Jurkat, Clone E6-1 (cell line): Measurements from ENCODE around the gene TBATA. TPM values are rescaled to one million over a fixed set of nuclear protein-coding genes. Genes with fewer than 3 reads are reported as not detected.

Source experiments
- DNase-seq: peaks from one replicate; pipeline ENCODE4 v3.0.0-alpha.2; 2011; ENCODE audit warnings: low read depth, low spot score
- H3K4me3 ChIP-seq: 2 replicates; pipeline ENCODE4 v1.5.1; 2011; ENCODE audit warnings: mild to moderate bottlenecking, low read length, control low read depth, moderate library complexity
- polyA plus RNA-seq: library from polyadenylated mRNA; unstranded; fragments of >200 nt; gene quantifications from one replicate; pipeline ENCODE4 v1.2.1, GENCODE V29; 2012; ENCODE audit warnings: missing spikeins; ENCODE audit not compliant: insufficient read length, insufficient read depth

TBATA gene
- polyA plus RNA-seq = not detected

DNA sequence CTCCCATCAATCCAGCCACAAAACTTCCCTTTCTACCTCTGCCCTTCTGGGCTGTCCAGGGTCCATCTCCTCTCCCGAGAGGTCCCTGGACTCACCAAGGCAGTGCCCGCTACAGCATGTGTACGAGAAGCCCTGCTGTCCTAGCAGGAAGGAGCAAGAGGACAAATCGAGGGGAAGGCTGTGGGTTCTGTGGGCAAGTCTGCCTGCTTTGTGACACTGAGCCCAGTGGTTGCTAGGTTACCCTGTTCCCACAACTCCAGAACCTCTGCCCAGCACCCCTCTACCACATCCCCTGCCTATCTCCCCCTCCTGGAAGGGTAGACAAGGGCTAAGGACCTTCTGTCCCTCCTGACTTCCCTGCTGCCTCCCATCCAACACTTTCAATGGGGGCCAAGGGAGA, at the start of gene TBATA:
Gene TBATA, minus strand, starts transcription at position 188 of the 400 bp plus-strand sequence. CDS start 1,998 bp downstream, outside the sequence.
- DNase-seq = peak; percentile 45

GRCh38 chr10:70834441-70835151, 49.4 kb upstream of the TBATA start:
- no peak overlapping the region for H3K4me3 ChIP-seq
- DNase-seq = no peak

More for the DNA sequence above, at the start of gene TBATA:
- no peak within 1 kb of the TSS for H3K4me3 ChIP-seq

- no peak for DNase-seq
- H3K4me3 ChIP-seq = no peak overlapping the region
Measured at GRCh38 chr10:70834021-70834420, 48.8 kb upstream of the TBATA start.

- H3K4me3 ChIP-seq = no peak overlapping the region
- DNase-seq = no peak
Measured at GRCh38 chr10:70833601-70834000, 48.4 kb upstream of the TBATA start.

DNA sequence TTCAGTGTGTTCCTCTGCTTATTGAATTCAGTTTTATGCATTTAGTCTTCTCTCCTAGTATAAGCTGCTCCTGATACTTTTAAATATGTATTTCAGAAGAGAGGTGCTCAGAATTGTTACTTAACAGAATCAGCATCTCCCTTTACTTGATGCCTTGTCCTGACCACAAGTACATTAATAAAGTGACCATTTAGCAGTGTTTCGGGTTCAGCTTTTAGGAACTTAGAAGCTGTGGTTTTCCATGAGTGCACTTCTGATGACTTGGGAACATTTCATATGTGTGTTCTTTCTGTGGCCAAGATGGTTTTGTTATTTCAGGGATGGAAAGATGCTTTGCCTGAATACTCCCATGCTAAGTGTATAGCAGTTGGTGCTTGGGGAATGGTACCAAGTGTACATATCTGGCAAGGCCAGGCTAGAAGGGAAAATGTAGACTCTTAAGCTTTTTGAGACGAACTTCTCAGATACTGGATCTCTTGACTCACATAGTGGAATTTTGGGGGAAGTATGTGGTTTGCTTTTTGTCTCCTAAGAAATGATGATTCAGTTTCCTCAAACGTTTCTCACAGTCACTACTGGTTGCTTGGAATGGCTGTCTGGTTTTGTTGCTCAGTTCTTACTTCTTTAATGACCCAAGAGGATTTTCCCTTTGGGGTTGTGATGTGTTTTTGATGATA, 47.8 kb upstream of the TBATA start:
- H3K4me3 ChIP-seq = no peak overlapping the region
- DNase-seq = no peak

DNA sequence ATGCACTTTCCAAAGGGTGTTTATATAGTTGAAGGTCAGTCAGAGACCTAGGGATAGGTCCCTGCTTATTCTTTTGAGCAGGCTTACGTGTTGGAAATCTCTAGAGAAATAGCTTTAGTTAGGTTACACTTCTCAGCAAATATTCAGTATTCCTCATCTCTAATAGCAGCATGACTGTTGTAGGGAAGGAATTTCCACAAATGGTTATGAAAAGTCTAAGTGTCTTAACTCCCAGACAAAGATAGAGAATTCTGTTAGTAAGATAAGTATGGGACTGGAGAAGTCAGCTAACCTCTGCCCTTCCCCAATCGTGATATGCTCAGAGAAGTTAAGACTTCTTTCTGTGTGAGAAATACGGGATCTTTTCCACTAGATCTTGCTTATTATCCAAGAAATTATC, 47.0 kb upstream of the TBATA start:
- no peak overlapping the region for H3K4me3 ChIP-seq
- no peak for DNase-seq

DNA sequence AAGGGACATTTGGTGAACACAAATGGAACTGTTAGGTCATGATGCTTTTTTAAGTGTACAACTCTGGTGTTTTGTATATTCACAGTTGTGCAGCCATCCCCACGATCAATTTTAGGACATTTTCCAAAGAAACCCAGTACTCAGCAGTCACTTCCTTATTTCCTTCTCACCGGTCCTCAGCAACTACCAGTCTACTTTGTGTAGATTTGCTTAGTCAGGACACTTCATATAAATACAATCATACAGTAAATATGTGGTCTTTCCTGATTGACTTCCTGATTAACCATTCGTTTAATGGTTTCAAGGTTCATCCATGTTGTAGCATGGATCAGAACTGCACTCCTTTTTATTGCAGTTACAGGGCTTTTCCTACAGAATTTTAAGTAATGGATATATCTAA, 45.0 kb upstream of the TBATA start:
- DNase-seq = no peak
- no peak overlapping the region for H3K4me3 ChIP-seq

DNA sequence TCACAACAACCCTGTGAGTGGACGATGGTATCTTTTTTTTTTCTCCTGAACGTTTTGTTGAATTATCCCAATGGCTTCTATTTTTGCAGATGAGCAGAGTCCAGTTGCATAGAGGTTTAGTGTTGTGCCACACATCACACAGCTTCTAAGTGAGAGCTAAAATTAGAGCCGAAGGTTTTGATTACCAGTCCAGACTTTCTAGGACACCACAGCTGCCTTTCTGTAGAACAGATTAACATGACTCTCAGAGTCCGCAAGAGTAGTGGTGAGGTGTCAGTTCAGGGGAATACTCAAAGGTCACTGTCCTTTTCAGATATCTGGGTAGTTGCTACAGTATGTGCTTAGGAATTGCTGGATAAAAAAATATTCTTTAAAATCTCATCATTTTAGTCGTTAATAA, 44.4 kb upstream of the TBATA start:
- DNase-seq = no peak
- H3K4me3 ChIP-seq = no peak overlapping the region

GRCh38 chr10:70828923-70829322, 43.7 kb upstream of the TBATA start:
- DNase-seq = no peak
- no peak overlapping the region for H3K4me3 ChIP-seq

GRCh38 chr10:70827086-70827757, 42.0 kb upstream of the TBATA start:
- no peak for DNase-seq
- H3K4me3 ChIP-seq = no peak overlapping the region

DNA sequence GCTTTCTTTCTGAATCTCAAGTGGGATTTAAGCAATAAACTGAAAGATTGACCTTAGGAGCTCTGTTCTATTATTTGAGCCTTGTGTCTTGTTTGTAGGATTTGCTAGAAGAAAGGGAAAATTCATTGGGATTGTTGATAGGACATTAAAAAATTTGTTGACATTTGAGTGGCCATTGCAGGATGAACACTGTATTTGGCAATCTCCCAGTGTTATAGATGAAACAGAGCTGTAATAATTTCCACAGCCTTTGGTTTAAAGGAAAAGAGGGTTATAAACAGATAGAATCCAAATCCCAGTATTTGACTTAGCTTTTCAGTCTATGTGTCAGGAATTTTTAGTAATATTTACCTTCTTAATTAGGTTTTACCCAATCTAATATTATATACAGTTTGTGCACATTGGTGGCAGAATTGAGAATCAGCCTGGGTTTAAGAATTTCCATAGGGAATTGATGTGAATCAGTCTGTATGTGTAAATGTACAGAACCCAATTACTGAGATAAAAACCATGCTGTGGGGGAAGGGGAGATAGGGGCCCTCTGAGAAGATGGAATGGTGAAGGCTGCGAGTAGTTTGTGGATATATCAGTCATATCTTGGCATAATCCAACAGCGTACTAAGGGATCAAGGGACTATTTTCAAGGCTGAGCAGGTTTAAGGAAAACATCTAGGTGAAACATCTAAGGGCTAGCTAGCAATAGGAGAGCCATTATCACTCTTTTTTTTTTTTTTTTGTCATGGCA, 37.1 kb upstream of the TBATA start:
- H3K4me3 ChIP-seq = no peak overlapping the region
- DNase-seq = no peak

DNA sequence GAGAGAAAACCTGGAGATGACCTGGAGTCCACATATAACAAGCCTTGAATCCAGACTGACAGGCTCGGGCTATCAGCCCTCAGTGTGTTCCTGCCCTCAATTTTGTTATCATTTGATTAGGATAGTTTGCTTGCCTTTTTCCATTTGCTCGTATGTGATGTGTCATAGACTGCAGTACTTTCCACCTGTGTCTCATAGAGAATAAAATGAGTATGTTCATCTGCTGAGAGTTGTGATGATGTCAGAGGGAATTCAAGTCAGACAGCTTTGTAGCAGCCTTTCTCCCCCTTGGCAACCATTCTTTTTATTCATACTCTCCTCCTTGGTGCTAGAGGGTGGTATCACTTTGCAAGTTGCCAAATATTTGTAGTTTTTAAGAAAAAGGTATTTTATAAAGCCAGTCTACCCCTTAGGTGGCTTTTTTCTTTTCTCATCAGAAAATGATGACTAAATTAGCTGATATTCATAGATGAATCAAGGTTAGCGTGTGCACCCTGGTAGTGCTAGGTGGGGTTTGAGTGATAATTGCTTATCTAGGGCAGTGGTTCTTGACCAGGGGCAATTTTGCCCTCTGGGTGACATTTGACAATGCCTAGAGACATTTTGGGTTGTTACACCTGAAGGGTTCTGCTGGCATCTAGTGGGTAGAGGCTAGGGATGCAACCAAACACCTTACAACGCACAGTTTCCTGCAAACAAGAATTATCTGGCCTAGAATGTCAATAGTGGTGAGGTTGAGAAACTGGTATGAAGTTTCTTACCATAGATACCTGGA, 36.0 kb upstream of the TBATA start:
- no peak for DNase-seq
- no peak overlapping the region for H3K4me3 ChIP-seq

DNA sequence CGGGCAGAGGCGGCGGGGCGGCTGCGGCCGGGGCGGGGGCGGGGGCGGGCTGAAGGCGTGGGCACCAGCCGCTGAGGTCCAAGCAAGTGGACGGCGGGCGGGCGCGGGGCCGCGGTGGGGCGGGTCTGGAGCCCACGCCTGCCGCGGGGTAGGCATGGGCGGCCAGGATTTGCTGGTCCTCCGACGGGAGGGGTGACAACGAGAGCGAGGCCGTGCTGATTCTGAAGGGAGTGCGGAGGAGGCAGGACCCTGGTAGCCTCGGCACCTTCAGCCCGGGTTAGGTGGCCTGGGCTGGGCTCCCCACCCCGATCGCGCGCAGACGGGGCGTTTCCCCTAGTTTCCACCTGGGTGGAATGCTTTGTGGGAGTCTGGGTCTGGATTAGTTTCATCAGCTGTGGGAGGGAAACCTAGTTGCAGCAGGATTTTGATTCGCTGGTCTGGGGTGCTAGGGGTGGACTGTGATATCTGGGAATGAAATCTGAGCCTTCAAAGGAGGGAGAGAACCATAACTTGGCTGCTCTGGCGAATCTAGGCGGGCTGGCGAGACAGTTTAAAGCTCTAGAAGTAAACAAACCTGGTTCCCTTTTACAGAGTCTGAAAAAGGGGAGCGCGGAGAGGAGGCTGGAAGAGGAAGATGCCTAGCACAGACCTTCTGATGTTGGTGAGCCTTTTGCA, 31.2 kb upstream of the TBATA start:
- peak overlapping the region; percentile 56 for H3K4me3 ChIP-seq
- DNase-seq = no peak

DNA sequence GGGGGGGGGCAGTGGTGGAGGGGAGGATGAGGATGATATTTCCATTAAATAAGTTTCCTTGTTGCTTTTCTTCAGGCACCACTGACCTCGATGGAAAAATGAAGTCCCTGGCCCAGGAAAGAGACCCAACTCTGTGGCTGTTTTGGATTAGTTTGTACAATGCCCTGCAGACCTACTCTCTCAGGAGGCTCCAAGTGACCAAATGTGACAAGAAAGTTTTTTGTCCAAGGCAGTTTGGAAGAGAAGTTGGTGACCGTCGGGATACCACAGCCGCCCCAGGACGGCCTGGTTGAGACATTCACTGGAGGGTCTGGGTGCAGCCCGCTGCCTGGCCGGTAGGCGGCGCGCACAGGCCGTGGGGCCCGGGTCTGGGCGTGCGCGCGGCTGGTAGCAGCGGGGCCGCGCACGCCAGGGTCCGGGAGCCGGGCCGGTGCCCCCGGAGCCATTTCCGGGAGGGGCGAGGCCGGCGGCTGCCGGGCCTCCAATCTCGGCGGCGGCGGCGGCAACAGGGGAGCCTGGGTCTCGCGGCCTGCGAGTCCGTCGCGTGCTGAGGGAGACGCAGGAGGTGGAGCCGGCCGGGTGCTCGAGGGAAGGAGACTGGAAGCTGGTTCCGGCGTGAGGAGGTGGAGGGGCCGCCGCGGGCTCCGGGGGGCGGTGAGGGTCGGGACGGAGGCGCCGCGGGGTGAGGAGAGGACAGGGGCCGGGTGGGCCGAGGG, 30.5 kb upstream of the TBATA start, which contains the start of gene SGPL1:
Gene SGPL1, plus strand, starts transcription at position 445 of the 716 bp plus-strand sequence. CDS start 906 bp downstream, outside the sequence.
- DNase-seq = peak; percentile 50
- H3K4me3 ChIP-seq = peak within 1 kb of the TSS; percentile 56

- no peak for DNase-seq
- no peak overlapping the region for H3K4me3 ChIP-seq
Measured at GRCh38 chr10:70814126-70814525, 28.9 kb upstream of the TBATA start.

DNA sequence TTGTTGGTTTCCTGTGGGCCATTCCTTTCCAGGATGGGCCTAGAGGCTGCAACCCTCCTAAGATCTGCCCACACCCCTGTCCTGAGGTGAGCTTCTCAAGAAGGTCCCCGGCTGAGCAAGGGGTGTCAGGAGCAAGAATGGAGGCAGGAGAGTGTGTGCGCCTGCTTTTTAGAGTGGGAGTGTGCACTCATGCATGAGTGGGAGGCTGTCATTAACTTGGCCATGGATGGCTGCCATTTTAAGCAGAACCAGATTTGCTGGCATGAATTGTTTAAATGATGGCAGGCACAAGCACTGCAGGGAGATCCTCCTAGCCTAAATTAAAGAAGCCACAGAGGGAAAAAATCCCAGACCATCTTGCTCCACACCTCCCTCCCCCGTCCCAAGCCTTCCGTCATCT, 27.6 kb upstream of the TBATA start:
- no peak for DNase-seq
- H3K4me3 ChIP-seq = no peak overlapping the region

GRCh38 chr10:70811881-70812280, 26.7 kb upstream of the TBATA start:
- no peak for DNase-seq

DNA sequence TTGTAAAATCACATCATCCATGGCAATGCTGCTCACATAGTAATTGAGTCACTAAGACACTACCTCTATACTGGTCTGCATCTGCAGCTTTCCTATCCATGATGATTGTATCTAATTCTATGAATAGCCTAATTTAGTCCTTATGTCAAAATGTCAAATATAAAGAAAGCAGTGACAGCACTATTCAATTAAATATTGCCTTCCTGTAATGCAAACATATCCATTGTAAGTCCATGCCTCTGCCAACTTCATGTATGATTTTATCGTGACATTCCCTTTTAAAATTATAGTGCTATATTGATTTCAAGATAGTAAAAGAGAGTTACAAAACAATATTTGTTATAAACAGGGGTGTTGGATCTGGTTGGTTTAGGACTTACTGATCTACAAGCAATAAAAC, 25.8 kb upstream of the TBATA start:
- no peak overlapping the region for H3K4me3 ChIP-seq
- no peak for DNase-seq

More at GRCh38 chr10:70811881-70812280, 26.7 kb upstream of the TBATA start:
- H3K4me3 ChIP-seq = no peak overlapping the region
